ENCODE results near the gene NDUFAF7. TPM values are rescaled to one million over a fixed set of nuclear protein-coding genes. Genes with fewer than 3 reads are reported as not detected.

NDUFAF7 gene
- total and polyA plus RNA-seq, 2 of the 13 experiments (the other 11 are each of a cell fraction or from before 2014, with no cell fraction given), result 27.0 to 40.8 TPM

DNA sequence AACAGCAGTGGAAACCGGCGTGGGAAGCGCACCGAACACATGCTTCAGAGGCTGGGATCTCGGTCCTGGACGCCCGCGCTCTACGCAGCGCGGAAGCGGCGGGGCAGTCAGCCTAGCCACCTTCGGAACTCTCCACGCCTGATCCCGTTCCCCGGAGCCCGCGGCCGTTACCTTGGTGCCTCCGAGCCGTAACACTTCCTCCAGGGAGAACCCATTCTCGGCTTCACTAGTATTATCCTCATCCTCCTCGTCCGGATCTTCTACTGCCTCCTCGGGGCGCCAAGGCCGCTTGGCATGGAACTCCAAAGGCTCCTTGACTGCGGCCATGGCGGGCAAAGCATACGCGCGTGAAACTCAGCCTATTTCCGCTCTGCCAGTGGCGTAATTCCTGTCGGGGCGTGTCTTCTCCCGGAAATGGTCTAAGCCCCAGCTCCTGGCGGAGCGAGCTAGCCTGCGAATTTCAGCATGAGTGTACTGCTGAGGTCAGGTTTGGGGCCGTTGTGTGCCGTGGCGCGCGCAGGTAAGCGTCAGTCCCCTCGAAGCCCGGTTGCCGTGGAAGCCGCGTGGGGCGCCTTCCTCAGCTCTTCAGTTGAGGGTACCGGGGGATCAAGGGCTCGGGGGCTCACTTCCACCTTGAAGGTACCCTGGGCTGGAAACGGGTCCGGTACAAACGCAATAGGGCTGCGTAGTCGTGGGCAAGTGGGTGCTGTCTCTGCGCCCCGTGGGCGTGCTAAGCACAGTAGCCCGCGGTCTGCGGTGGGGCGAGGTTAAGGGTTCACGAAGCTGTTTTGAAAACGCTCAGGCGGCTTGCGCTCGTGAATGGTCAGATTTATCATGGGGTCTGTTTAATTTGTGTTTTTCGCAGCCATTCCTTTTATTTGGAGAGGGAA, at the start of gene NDUFAF7, which contains the start of gene CEBPZ (continued):
- TF ChIP-seq KLF12 (CRISPR knock-in tag; IDR thresholded peaks at IDR 0.05; ENCODE audit: borderline replicate concordance) (no peak; the same call in 1 of the 2 replicates), KAT2B (IDR thresholded peaks at IDR 0.05; ENCODE audit: borderline replicate concordance, low read depth, low read length) (no peak), ZSCAN30 (CRISPR knock-in tag; IDR thresholded peaks at IDR 0.05) (no peak), ZNF20 (CRISPR knock-in tag; IDR thresholded peaks at IDR 0.05) (peak; percentile 94), CCDC6 (CRISPR knock-in tag; IDR thresholded peaks at IDR 0.05) (peak; percentile 94), ZNF709 (CRISPR knock-in tag; IDR thresholded peaks at IDR 0.05) (peak; percentile 93), EEA1 (CRISPR knock-in tag; IDR thresholded peaks at IDR 0.05; ENCODE audit: borderline replicate concordance) (no peak; the same call in none of the 2 replicates), ZNF441 (CRISPR knock-in tag; IDR thresholded peaks at IDR 0.05; ENCODE audit: borderline replicate concordance) (peak; percentile 88), SPEN (CRISPR knock-in tag; IDR thresholded peaks at IDR 0.05; ENCODE audit: low read depth) (peak; percentile 90; the same call in 1 of the 2 replicates), GZF1 (CRISPR knock-in tag; IDR thresholded peaks at IDR 0.05) (peak; percentile 86; the same call in 1 of the 2 replicates), EZH2 (conservative IDR thresholded peaks at IDR 0.05; ENCODE audit: low read depth, low read length) (no peak), ZNF335 (CRISPR knock-in tag; IDR thresholded peaks at IDR 0.05) (0 out of 2 replicates have a peak, but pooled peaks have one; percentile 73), SOX6 (IDR thresholded peaks at IDR 0.05) (no peak), SOX6 (CRISPR knock-in tag; IDR thresholded peaks at IDR 0.05) (peak; percentile 74), ATAD3A (CRISPR knock-in tag; IDR thresholded peaks at IDR 0.05) (no peak), ZNF33B (CRISPR knock-in tag; IDR thresholded peaks at IDR 0.05) (peak; percentile 86; the same call in 1 of the 2 replicates), SMYD3 (CRISPR knock-in tag; IDR thresholded peaks at IDR 0.05) (peak; percentile 88)
- TF ChIP-seq, protein P1, sequence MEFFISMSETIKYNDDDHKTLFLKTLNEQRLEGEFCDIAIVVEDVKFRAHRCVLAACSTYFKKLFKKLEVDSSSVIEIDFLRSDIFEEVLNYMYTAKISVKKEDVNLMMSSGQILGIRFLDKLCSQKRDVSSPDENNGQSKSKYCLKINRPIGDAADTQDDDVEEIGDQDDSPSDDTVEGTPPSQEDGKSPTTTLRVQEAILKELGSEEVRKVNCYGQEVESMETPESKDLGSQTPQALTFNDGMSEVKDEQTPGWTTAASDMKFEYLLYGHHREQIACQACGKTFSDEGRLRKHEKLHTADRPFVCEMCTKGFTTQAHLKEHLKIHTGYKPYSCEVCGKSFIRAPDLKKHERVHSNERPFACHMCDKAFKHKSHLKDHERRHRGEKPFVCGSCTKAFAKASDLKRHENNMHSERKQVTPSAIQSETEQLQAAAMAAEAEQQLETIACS (CRISPR knock-in tag; IDR thresholded peaks at IDR 0.05), result no peak
- TF ChIP-seq, protein P2, sequence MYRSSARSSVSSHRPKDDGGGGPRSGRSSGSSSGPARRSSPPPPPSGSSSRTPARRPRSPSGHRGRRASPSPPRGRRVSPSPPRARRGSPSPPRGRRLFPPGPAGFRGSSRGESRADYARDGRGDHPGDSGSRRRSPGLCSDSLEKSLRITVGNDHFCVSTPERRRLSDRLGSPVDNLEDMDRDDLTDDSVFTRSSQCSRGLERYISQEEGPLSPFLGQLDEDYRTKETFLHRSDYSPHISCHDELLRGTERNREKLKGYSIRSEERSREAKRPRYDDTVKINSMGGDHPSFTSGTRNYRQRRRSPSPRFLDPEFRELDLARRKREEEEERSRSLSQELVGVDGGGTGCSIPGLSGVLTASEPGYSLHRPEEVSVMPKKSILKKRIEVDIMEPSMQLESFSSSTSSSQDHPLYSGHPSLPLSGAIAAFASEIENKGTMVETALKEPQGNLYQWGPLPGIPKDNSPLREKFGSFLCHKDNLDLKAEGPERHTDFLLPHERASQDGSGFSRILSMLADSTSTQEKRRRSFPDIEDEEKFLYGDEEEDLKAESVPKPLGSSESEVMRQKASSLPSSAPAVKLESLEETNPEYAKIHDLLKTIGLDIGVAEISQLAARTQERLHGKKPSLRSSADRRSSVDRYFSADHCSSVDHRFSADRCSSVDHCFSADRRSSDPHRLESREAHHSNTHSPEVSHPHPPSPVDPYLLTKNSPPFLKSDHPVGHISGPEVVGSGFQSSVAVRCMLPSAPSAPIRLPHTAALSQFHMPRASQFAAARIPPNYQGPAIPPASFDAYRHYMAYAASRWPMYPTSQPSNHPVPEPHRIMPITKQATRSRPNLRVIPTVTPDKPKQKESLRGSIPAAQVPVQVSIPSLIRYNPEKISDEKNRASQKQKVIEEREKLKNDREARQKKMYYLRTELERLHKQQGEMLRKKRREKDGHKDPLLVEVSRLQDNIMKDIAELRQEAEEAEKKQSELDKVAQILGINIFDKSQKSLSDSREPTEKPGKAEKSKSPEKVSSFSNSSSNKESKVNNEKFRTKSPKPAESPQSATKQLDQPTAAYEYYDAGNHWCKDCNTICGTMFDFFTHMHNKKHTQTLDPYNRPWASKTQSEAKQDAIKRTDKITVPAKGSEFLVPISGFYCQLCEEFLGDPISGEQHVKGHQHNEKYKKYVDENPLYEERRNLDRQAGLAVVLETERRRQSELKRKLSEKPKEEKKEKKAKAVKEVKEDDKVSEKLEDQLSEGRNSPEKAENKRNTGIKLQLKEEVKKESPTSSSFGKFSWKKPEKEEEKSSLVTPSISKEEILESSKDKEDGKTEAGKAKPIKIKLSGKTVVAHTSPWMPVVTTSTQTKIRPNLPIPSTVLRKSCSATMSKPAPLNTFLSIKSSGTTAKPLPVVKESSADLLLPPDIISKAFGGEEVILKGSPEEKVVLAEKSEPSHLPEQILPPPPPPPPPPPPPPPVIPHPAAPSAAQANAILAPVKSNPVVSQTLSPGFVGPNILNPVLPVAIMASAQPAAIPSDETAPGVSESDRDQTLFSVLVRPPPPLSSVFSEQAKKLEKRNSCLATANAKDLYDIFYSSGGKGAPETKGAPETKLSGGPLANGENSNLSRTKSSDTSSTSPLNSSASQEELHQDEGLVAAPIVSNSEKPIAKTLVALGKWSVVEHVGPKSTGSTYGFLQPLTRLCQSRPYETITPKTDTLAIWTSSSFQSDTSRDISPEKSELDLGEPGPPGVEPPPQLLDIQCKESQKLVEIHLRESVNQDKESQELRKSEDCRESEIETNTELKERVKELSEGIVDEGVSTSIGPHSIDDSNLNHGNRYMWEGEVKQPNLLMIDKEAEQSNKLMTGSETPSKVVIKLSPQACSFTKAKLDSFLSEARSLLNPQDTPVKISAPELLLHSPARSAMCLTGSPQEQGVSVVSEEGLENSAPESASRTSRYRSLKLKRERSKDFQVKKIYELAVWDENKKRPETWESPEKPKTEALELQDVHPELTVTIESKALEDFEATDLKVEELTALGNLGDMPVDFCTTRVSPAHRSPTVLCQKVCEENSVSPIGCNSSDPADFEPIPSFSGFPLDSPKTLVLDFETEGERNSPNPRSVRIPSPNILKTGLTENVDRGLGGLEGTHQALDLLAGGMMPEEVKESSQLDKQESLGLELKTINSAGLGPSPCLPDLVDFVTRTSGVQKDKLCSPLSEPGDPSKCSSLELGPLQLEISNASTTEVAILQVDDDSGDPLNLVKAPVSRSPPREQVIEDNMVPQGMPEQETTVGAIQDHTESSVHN (CRISPR knock-in tag; IDR thresholded peaks at IDR 0.05), result no peak
- TF ChIP-seq, protein P3, sequence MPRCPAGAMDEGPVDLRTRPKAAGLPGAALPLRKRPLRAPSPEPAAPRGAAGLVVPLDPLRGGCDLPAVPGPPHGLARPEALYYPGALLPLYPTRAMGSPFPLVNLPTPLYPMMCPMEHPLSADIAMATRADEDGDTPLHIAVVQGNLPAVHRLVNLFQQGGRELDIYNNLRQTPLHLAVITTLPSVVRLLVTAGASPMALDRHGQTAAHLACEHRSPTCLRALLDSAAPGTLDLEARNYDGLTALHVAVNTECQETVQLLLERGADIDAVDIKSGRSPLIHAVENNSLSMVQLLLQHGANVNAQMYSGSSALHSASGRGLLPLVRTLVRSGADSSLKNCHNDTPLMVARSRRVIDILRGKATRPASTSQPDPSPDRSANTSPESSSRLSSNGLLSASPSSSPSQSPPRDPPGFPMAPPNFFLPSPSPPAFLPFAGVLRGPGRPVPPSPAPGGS (CRISPR knock-in tag; IDR thresholded peaks at IDR 0.05), result peak; percentile 68
